Immature natural killer cell (primary cell): ENCODE data around the gene NTN1. TPM values are rescaled to one million over a fixed set of nuclear protein-coding genes. Genes with fewer than 3 reads are reported as not detected.

Experiments used
- DNase-seq, 3 donors: peaks; one replicate each; pipeline ENCODE4 v3.0.0; 2022; ENCODE audit warnings: mixed read lengths in 1 of 3
- H3K27ac Mint-ChIP-seq, 6 donors: one replicate each; pipeline ENCODE4 v1.8.0; 2020; ENCODE audit warnings: mixed read lengths in 6 of 6, mild to moderate bottlenecking in 5 of 6, inconsistent platforms in 4 of 6, moderate library complexity in 3 of 6
- H3K27me3 Mint-ChIP-seq, 3 donors: one replicate each; pipeline ENCODE4 v1.8.0; 2020 to 2021; ENCODE audit warnings: low read depth in 3 of 3, mild to moderate bottlenecking in 3 of 3, mixed read lengths in 3 of 3, moderate library complexity in 3 of 3, inconsistent platforms in 1 of 3
- H3K36me3 Mint-ChIP-seq, 3 donors: one replicate each; pipeline ENCODE4 v1.8.0; 2020; ENCODE audit warnings: mixed read lengths in 3 of 3, inconsistent platforms in 2 of 3, mild to moderate bottlenecking in 2 of 3
- H3K4me1 Mint-ChIP-seq, 2 donors: one replicate each; pipeline ENCODE4 v1.8.0; 2020; ENCODE audit warnings: inconsistent platforms in 2 of 2, mild to moderate bottlenecking in 2 of 2, mixed read lengths in 2 of 2, moderate library complexity in 1 of 2
- H3K4me3 Mint-ChIP-seq, 5 donors: one replicate each; pipeline ENCODE4 v1.8.0; 2020; ENCODE audit warnings: mild to moderate bottlenecking in 5 of 5, mixed read lengths in 5 of 5, inconsistent platforms in 3 of 5, moderate library complexity in 3 of 5
- H3K9me3 Mint-ChIP-seq, 6 donors: one replicate each; pipeline ENCODE4 v1.8.0; 2020; ENCODE audit warnings: mild to moderate bottlenecking in 6 of 6, mixed read lengths in 6 of 6, inconsistent platforms in 4 of 6, moderate library complexity in 3 of 6
- polyA plus RNA-seq, 3 donors: library from polyadenylated mRNA; unstranded; fragments of 300-500 nt; fragmentation: Illumina TruSeq; gene quantifications; one replicate each; pipeline ENCODE4 v1.2.3, GENCODE V29; 2021

Gene NTN1
- polyA plus RNA-seq, 3 donors from 2014 or later, result not detected

GRCh38 chr17:9228408-9229159, 207.3 kb downstream of the NTN1 start:
- no peak overlapping the region for H3K27ac Mint-ChIP-seq
- no peaks in the 10 kb centered on the region for H3K9me3 Mint-ChIP-seq
- H3K4me3 Mint-ChIP-seq, result no peak overlapping the region
- H3K36me3 Mint-ChIP-seq, result no peaks in the 10 kb centered on the region
- H3K4me1 Mint-ChIP-seq, result no peaks in the 10 kb centered on the region
- DNase-seq, result no peak
- H3K27me3 Mint-ChIP-seq, result peaks cover 1 to 7% (median 4%) of the 10 kb centered on the region in 3 donors

- Mint-ChIP-seq H3K36me3 (no peaks in the 10 kb centered on the region), H3K4me3 (no peak overlapping the region), H3K9me3 (no peaks in the 10 kb centered on the region), H3K4me1 (no peaks in the 10 kb centered on the region), H3K27me3 (peaks cover 3 to 7% (median 5%) of the 10 kb centered on the region in 3 donors), H3K27ac (no peak overlapping the region)
- DNase-seq, result no peak
These were observed 208.0 kb downstream of the NTN1 start for GRCh38 chr17:9229160-9229825.

GRCh38 chr17:9229826-9230201, 208.5 kb downstream of the NTN1 start:
- no peak overlapping the region for H3K4me3 Mint-ChIP-seq
- H3K27ac Mint-ChIP-seq, result no peak overlapping the region
- no peaks in the 10 kb centered on the region for H3K4me1 Mint-ChIP-seq
- no peak for DNase-seq
- peaks cover 3 to 12% (median 5%) of the 10 kb centered on the region in 3 donors for H3K27me3 Mint-ChIP-seq
- H3K9me3 Mint-ChIP-seq, result no peaks in the 10 kb centered on the region
- no peaks in the 10 kb centered on the region for H3K36me3 Mint-ChIP-seq

- Mint-ChIP-seq H3K36me3 (no peaks in the 10 kb centered on the region), H3K4me1 (no peaks in the 10 kb centered on the region), H3K27me3 (peaks cover 3 to 16% (median 7%) of the 10 kb centered on the region in 3 donors), H3K27ac (no peak overlapping the region), H3K9me3 (no peaks in the 10 kb centered on the region), H3K4me3 (no peak overlapping the region)
- no peak for DNase-seq
These were observed 209.0 kb downstream of the NTN1 start for GRCh38 chr17:9230346-9230745.

GRCh38 chr17:9230861-9231260, 209.6 kb downstream of the NTN1 start:
- DNase-seq, result no peak
- Mint-ChIP-seq H3K4me1 (no peaks in the 10 kb centered on the region), H3K36me3 (no peaks in the 10 kb centered on the region), H3K9me3 (no peaks in the 10 kb centered on the region), H3K27me3 (peaks cover 4 to 18% (median 8%) of the 10 kb centered on the region in 3 donors), H3K4me3 (no peak overlapping the region), H3K27ac (no peak overlapping the region)

GRCh38 chr17:9231449-9232154, 210.3 kb downstream of the NTN1 start:
- no peak for DNase-seq
- Mint-ChIP-seq H3K27me3 (peaks cover 4 to 18% (median 11%) of the 10 kb centered on the region in 3 donors), H3K9me3 (no peaks in the 10 kb centered on the region), H3K27ac (no peak overlapping the region), H3K4me3 (no peak overlapping the region), H3K4me1 (no peaks in the 10 kb centered on the region), H3K36me3 (no peaks in the 10 kb centered on the region)

GRCh38 chr17:9232155-9232475, 210.8 kb downstream of the NTN1 start:
- H3K27me3 Mint-ChIP-seq, result peaks cover 5 to 18% (median 11%) of the 10 kb centered on the region in 3 donors

GRCh38 chr17:9232591-9233270, 211.4 kb downstream of the NTN1 start:
- no peaks in the 10 kb centered on the region for H3K36me3 Mint-ChIP-seq
- no peak for DNase-seq
- peaks cover 0 to 2% of the 10 kb centered on the region in 2 donors for H3K4me1 Mint-ChIP-seq
- peaks cover 5 to 18% (median 11%) of the 10 kb centered on the region in 3 donors for H3K27me3 Mint-ChIP-seq
- H3K27ac Mint-ChIP-seq, result no peak overlapping the region
- H3K9me3 Mint-ChIP-seq, result no peaks in the 10 kb centered on the region
- H3K4me3 Mint-ChIP-seq, result no peak overlapping the region

More at GRCh38 chr17:9232155-9232475, 210.8 kb downstream of the NTN1 start:
- no peak overlapping the region for H3K4me3 Mint-ChIP-seq
- no peak for DNase-seq
- H3K36me3 Mint-ChIP-seq, result no peaks in the 10 kb centered on the region
- no peaks in the 10 kb centered on the region for H3K4me1 Mint-ChIP-seq
- no peaks in the 10 kb centered on the region for H3K9me3 Mint-ChIP-seq
- no peak overlapping the region for H3K27ac Mint-ChIP-seq

- Mint-ChIP-seq H3K27ac (no peak overlapping the region), H3K27me3 (peaks cover 5 to 20% (median 15%) of the 10 kb centered on the region in 3 donors), H3K4me1 (peaks cover 0 to 4% of the 10 kb centered on the region in 2 donors), H3K9me3 (no peaks in the 10 kb centered on the region), H3K36me3 (no peaks in the 10 kb centered on the region), H3K4me3 (no peak overlapping the region)
- DNase-seq, result no peak
These were observed 211.9 kb downstream of the NTN1 start for GRCh38 chr17:9233271-9233599.

GRCh38 chr17:9233761-9234160, 212.5 kb downstream of the NTN1 start:
- no peak overlapping the region for H3K27ac Mint-ChIP-seq

GRCh38 chr17:9234389-9234945, 213.2 kb downstream of the NTN1 start:
- Mint-ChIP-seq H3K36me3 (no peaks in the 10 kb centered on the region), H3K4me1 (peaks cover 10 to 14% of the 10 kb centered on the region in 2 donors), H3K4me3 (no peak overlapping the region), H3K9me3 (no peaks in the 10 kb centered on the region), H3K27ac (no peak overlapping the region), H3K27me3 (peaks cover 5 to 19% (median 19%) of the 10 kb centered on the region in 3 donors)
- DNase-seq, result no peak

More at GRCh38 chr17:9233761-9234160, 212.5 kb downstream of the NTN1 start:
- DNase-seq, result no peak
- Mint-ChIP-seq H3K4me3 (no peak overlapping the region), H3K4me1 (peaks cover 3 to 7% of the 10 kb centered on the region in 2 donors), H3K36me3 (no peaks in the 10 kb centered on the region), H3K9me3 (no peaks in the 10 kb centered on the region), H3K27me3 (peaks cover 5 to 21% (median 17%) of the 10 kb centered on the region in 3 donors)

GRCh38 chr17:9235346-9235745, 214.0 kb downstream of the NTN1 start:
- H3K36me3 Mint-ChIP-seq, result no peaks in the 10 kb centered on the region
- no peak overlapping the region for H3K4me3 Mint-ChIP-seq
- peaks cover 13 to 17% of the 10 kb centered on the region in 2 donors for H3K4me1 Mint-ChIP-seq
- peaks cover 5 to 17% (median 17%) of the 10 kb centered on the region in 3 donors for H3K27me3 Mint-ChIP-seq
- no peak for DNase-seq
- H3K27ac Mint-ChIP-seq, result no peak overlapping the region
- H3K9me3 Mint-ChIP-seq, result no peaks in the 10 kb centered on the region

- no peaks in the 10 kb centered on the region for H3K36me3 Mint-ChIP-seq
- H3K27me3 Mint-ChIP-seq, result peaks cover 5 to 22% (median 17%) of the 10 kb centered on the region in 3 donors
- no peaks in the 10 kb centered on the region for H3K9me3 Mint-ChIP-seq
- no peak overlapping the region for H3K4me3 Mint-ChIP-seq
- H3K4me1 Mint-ChIP-seq, result peaks cover 17 to 26% of the 10 kb centered on the region in 2 donors
- DNase-seq, result no peak
- no peak overlapping the region for H3K27ac Mint-ChIP-seq
These were observed 215.2 kb downstream of the NTN1 start for GRCh38 chr17:9236286-9237052.
